ENCODE results near the gene RC3H2.
A peak's percentile ranks its signal among the peaks of the same experiment; 100 is the strongest.
"Not testable (repeated sequence)": the region's sequence is repeated elsewhere in the genome, so short reads cannot be mapped to it uniquely, and the experiment has no call there.

The RC3H2 gene

GRCh38 chr9:122923947-122924346 is 18.8 kb upstream of the RC3H2 start:
- no peak for DNase-seq

GRCh38 chr9:122922713-122923112 is 17.6 kb upstream of the RC3H2 start:
- no peak for DNase-seq

- DNase-seq = no peak
Observed at GRCh38 chr9:122918310-122918709, 13.2 kb upstream of the RC3H2 start.

GRCh38 chr9:122912964-122913673 is 8.0 kb upstream of the RC3H2 start, which contains the start of gene ZBTB6:
Gene ZBTB6 (minus strand): TSS chr9:122913323. CDS start chr9:122912072, 1,251 bp downstream.
- DNase-seq = peak; percentile 40

- no peak for DNase-seq
Observed at GRCh38 chr9:122912671-122912963, 7.5 kb upstream of the RC3H2 start.

GRCh38 chr9:122906122-122906521 is 963 bp upstream of the RC3H2 start:
- not testable (repeated sequence) for DNase-seq

GRCh38 chr9:122904466-122904822 is 715 bp downstream of the RC3H2 start:
- peak; percentile 27 for DNase-seq

GRCh38 chr9:122900791-122901190 is 4.4 kb downstream of the RC3H2 start:
- no peak for DNase-seq

- no peak for DNase-seq
Observed at GRCh38 chr9:122897969-122898368, 7.2 kb downstream of the RC3H2 start.

GRCh38 chr9:122888480-122888879 is 16.7 kb downstream of the RC3H2 start:
- DNase-seq = no peak

GRCh38 chr9:122883125-122883524 is 22.0 kb downstream of the RC3H2 start:
- DNase-seq = no peak

- no peak for DNase-seq
Observed at GRCh38 chr9:122879443-122879842, 25.7 kb downstream of the RC3H2 start.

GRCh38 chr9:122875523-122875922 is 29.6 kb downstream of the RC3H2 start:
- no peak for DNase-seq

GRCh38 chr9:122867276-122867675 is 37.9 kb downstream of the RC3H2 start:
- not testable (repeated sequence) for DNase-seq

- DNase-seq = no peak
Observed at GRCh38 chr9:122866079-122866478, 39.1 kb downstream of the RC3H2 start.

- no peak for DNase-seq
Observed at GRCh38 chr9:122865300-122865699, 39.9 kb downstream of the RC3H2 start.

GRCh38 chr9:122863407-122863806 is 41.8 kb downstream of the RC3H2 start:
- DNase-seq = no peak

- DNase-seq = no peak
Observed at GRCh38 chr9:122860319-122861142, 44.6 kb downstream of the RC3H2 start.

GRCh38 chr9:122857815-122858214 is 47.3 kb downstream of the RC3H2 start:
- DNase-seq = no peak

- not testable (repeated sequence) for DNase-seq
Observed at GRCh38 chr9:122852085-122852786, 52.9 kb downstream of the RC3H2 start.

- DNase-seq = no peak
Observed at GRCh38 chr9:122848256-122848943, 56.8 kb downstream of the RC3H2 start.

- DNase-seq = no peak
Observed at GRCh38 chr9:122846371-122846940, 58.7 kb downstream of the RC3H2 start.

GRCh38 chr9:122845116-122845515 is 60.0 kb downstream of the RC3H2 start:
- no peak for DNase-seq

Data from NK-92 treated with Interleukin-12 subunit alpha and Interleukin-12 subunit beta, amount 100 ng/mL, for 24 hours (cell line).